ENCODE measurements around the gene MRPL28.
"Not testable (repeated sequence)": the region's sequence is repeated elsewhere in the genome, so short reads cannot be mapped to it uniquely, and the experiment has no call there.

The MRPL28 gene

GRCh38 chr16:391885-392335 is 21.6 kb upstream of the MRPL28 start:
- POLR2A ChIA-PET (ENCODE audit: low non-redundant PET) = no interaction called here
- no peak overlapping the region for H3K27ac ChIP-seq
- peak; percentile 80 for TF ChIP-seq CTCF (conservative IDR thresholded peaks at IDR 0.05; ENCODE audit: low read depth)
- no peak for DNase-seq (ENCODE audit: low spot score)
- CTCF ChIA-PET = interaction anchor here (0.6 kb wide), 1 partner anchor 331 kb away, joined by 3 read pairs; no protein-coding TSS in a partner anchor

- no peak overlapping the region for H3K27ac ChIP-seq
- ChIA-PET POLR2A (ENCODE audit: low non-redundant PET) (no interaction called here), CTCF (no interaction called here)
- no peak for DNase-seq (ENCODE audit: low spot score)
- TF ChIP-seq CTCF (conservative IDR thresholded peaks at IDR 0.05; ENCODE audit: low read depth) = no peak
Observed at GRCh38 chr16:389352-389751, 19.0 kb upstream of the MRPL28 start.

GRCh38 chr16:387761-388666 is 17.7 kb upstream of the MRPL28 start:
- DNase-seq (ENCODE audit: low spot score); H3K27ac ChIP-seq; CTCF ChIA-PET: not testable (repeated sequence)
- POLR2A ChIA-PET (ENCODE audit: low non-redundant PET) = interaction anchor here (0.6 kb wide), 1 partner anchor 1003 kb away, joined by 4 read pairs; no protein-coding TSS in a partner anchor

GRCh38 chr16:386641-387156 is 16.4 kb upstream of the MRPL28 start:
- ChIA-PET POLR2A (ENCODE audit: low non-redundant PET) (no interaction called here), CTCF (no interaction called here)
- no peak for DNase-seq (ENCODE audit: low spot score)
- TF ChIP-seq CTCF (conservative IDR thresholded peaks at IDR 0.05; ENCODE audit: low read depth) = no peak
- H3K27ac ChIP-seq = no peak overlapping the region

GRCh38 chr16:383326-384051 is 13.2 kb upstream of the MRPL28 start:
- ChIA-PET POLR2A (ENCODE audit: low non-redundant PET) (no interaction called here), CTCF (interaction anchor here (0.6 to 1.2 kb wide), 3 partner anchors 15 to 166 kb away, joined by 3 to 5 read pairs (median 3); no protein-coding TSS in a partner anchor)
- DNase-seq (ENCODE audit: low spot score) = no peak
- peak overlapping the region; percentile 73 for H3K27ac ChIP-seq
- TF ChIP-seq CTCF (conservative IDR thresholded peaks at IDR 0.05; ENCODE audit: low read depth) = no peak

GRCh38 chr16:381789-382717 is 11.7 kb upstream of the MRPL28 start, which contains the start of gene PGAP6:
TSS of gene PGAP6 (minus strand) at chr16:381978. CDS start at chr16:381821, 157 bp downstream.
- peak; percentile 71 for DNase-seq (ENCODE audit: low spot score)
- ChIA-PET CTCF (no interaction called here), POLR2A (ENCODE audit: low non-redundant PET) (interaction anchor here (1.3 kb wide), 1 partner anchor 20 kb away, joined by 6 read pairs; the partner anchor contains the start of gene DECR2)
- TF ChIP-seq CTCF (conservative IDR thresholded peaks at IDR 0.05; ENCODE audit: low read depth) = no peak
- peak within 1 kb of the TSS; percentile 73 for H3K27ac ChIP-seq
